GM23248 (cell line): ENCODE measurements around the gene STAP2. TPM values are rescaled to one million over a fixed set of nuclear protein-coding genes. Genes with fewer than 3 reads are reported as not detected.
A peak's percentile ranks its signal among the peaks of the same experiment; 100 is the strongest.

Source experiments
- DNase-seq: peaks from one replicate; pipeline ENCODE4 v3.0.0-alpha.2; 2015
- H2AFZ ChIP-seq: fragments of 200-600 bp; sonication (generic); 2 replicates; pipeline ENCODE4 v1.6.1; 2016; ENCODE audit warnings: antibody characterized with exemption
- H3F3A ChIP-seq: fragments of 200-600 bp; sonication (generic); 2 replicates; pipeline ENCODE4 v1.6.1; 2016; ENCODE audit warnings: mild to moderate bottlenecking, antibody characterized with exemption, mixed run types; ENCODE audit not compliant: insufficient read depth
- H3K27ac ChIP-seq: fragments of 200-600 bp; sonication (generic); 2 replicates; pipeline ENCODE4 v1.5.1; 2016; ENCODE audit warnings: mild to moderate bottlenecking
- H3K27me3 ChIP-seq: fragments of 200-600 bp; sonication (generic); replicated peaks from 2 replicates; pipeline ENCODE4 v1.6.1; 2016; ENCODE audit warnings: mild to moderate bottlenecking; ENCODE audit not compliant: insufficient read depth
- H3K36me3 ChIP-seq: fragments of 200-600 bp; sonication (generic); 2 replicates; pipeline ENCODE4 v1.6.1; 2016; ENCODE audit warnings: low read depth, mild to moderate bottlenecking
- H3K4me1 ChIP-seq: fragments of 200-600 bp; sonication (generic); 2 replicates; pipeline ENCODE4 v1.6.1; 2016; ENCODE audit warnings: mild to moderate bottlenecking; ENCODE audit not compliant: insufficient read depth
- H3K4me2 ChIP-seq: fragments of 200-600 bp; sonication (generic); one replicate; pipeline ENCODE4 v1.6.1; 2016; ENCODE audit warnings: mild to moderate bottlenecking; ENCODE audit not compliant: unreplicated experiment
- H3K4me3 ChIP-seq: fragments of 200-600 bp; sonication (generic); 2 replicates; pipeline ENCODE4 v1.5.1; 2016; ENCODE audit warnings: mild to moderate bottlenecking
- H3K79me2 ChIP-seq: fragments of 200-600 bp; sonication (generic); 2 replicates; pipeline ENCODE4 v1.6.1; 2016; ENCODE audit warnings: mild to moderate bottlenecking; ENCODE audit not compliant: insufficient read depth
- H3K9ac ChIP-seq: fragments of 200-600 bp; sonication (generic); 2 replicates; pipeline ENCODE4 v1.6.1; 2016; ENCODE audit warnings: mild to moderate bottlenecking
- H3K9me2 ChIP-seq: fragments of 200-600 bp; sonication (generic); 2 replicates; pipeline ENCODE4 v1.6.1; 2016; ENCODE audit warnings: mixed run types, mild to moderate bottlenecking, moderate library complexity; ENCODE audit not compliant: insufficient read depth
- H3K9me3 ChIP-seq: fragments of 200-600 bp; sonication (generic); one replicate; pipeline ENCODE4 v1.6.1; 2017; ENCODE audit warnings: low read depth
- H4K20me1 ChIP-seq: fragments of 200-600 bp; sonication (generic); 2 replicates; pipeline ENCODE4 v1.6.0; 2016; ENCODE audit not compliant: insufficient read depth
- EZH2 ChIP-seq: fragments of 200-600 bp; sonication (generic); IDR thresholded peaks from 2 replicates; pipeline ENCODE4 v1.6.1; 2018; ENCODE audit warnings: antibody characterized with exemption, mild to moderate bottlenecking; ENCODE audit not compliant: insufficient read depth, poor library complexity, severe bottlenecking
- EZH2phosphoT487 ChIP-seq: fragments of 200-600 bp; sonication (generic); IDR thresholded peaks from 2 replicates; pipeline ENCODE4 v1.6.1; 2018; ENCODE audit warnings: antibody characterized with exemption, moderate library complexity, mild to moderate bottlenecking, low read depth; ENCODE audit not compliant: insufficient read depth
- WGBS, 2 experiments: methylation state at CpG; one replicate each; pipeline ENCODE4 v1.1.6; 2015 to 2017; ENCODE audit warnings: low lambda C conversion rate in 2 of 2, low coverage in 1 of 2; ENCODE audit errors: missing lambda C conversion rate in 2 of 2; 5-methylcytosine and 5-hydroxymethylcytosine counted together
- in situ Hi-C: fragments of 300-500 bp; cut with MboI; formaldehyde crosslinking; loops from 2 replicates; pipeline ENCODE4 v1.15.0; 2020
- polyA plus RNA-seq: library from polyadenylated mRNA; unstranded; fragments of >200 nt; fragmentation: Nextera tagmentation; extraction: Ambion mirVana; gene quantifications from 2 replicates; pipeline ENCODE4 v1.2.1, GENCODE V29; 2016
- total RNA-seq: library from RNA; depleted of rRNA; stranded (reverse); fragments of >200 nt; shearing (Covaris generic); gene quantifications from 2 replicates; pipeline ENCODE4 v1.2.3, GENCODE V29; 2014

Gene STAP2
- total and polyA plus RNA-seq, 2 experiments from 2014 or later = 1.7 to 1.8 TPM

- H3K27me3 ChIP-seq = 0 out of 2 replicates have a peak, but pooled peaks cover 5% of the 10 kb centered on the region
- 1 to 2% methylated on average over 26 to 30 of the region's 30 CpGs for WGBS, 2 experiments
- in situ Hi-C loops = no loop called here
- H3K79me2 ChIP-seq = no peaks in the 10 kb centered on the region
- H3K9me3 ChIP-seq = no peaks in the 10 kb centered on the region
- no peaks in the 10 kb centered on the region for H3K9me2 ChIP-seq
- H3K4me2 ChIP-seq = no peak overlapping the region
- H3F3A ChIP-seq = no peaks in the 10 kb centered on the region
- TF ChIP-seq EZH2 (no peak), EZH2phosphoT487 (no peak)
- DNase-seq = peak; percentile 73
- no peaks in the 10 kb centered on the region for H3K4me1 ChIP-seq
- peak overlapping the region; percentile 76 for H2AFZ ChIP-seq
- peak overlapping the region; percentile 66 for H3K4me3 ChIP-seq
- no peak overlapping the region for H3K9ac ChIP-seq
- no peak overlapping the region for H3K27ac ChIP-seq
- no peaks in the 10 kb centered on the region for H4K20me1 ChIP-seq
- no peaks in the 10 kb centered on the region for H3K36me3 ChIP-seq
Measured at GRCh38 chr19:4327252-4327876, 11.3 kb downstream of the STAP2 start.

GRCh38 chr19:4326837-4327251 is 11.8 kb downstream of the STAP2 start:
- Histone ChIP-seq H3K4me3 (0 out of 2 replicates have a peak overlapping the region, but pooled peaks have one; percentile 22), H3K9ac (no peak overlapping the region), H3K79me2 (no peaks in the 10 kb centered on the region), H4K20me1 (no peaks in the 10 kb centered on the region), H2AFZ (peak overlapping the region; percentile 51), H3K9me3 (no peaks in the 10 kb centered on the region), H3K27me3 (0 out of 2 replicates have a peak, but pooled peaks cover 5% of the 10 kb centered on the region), H3K36me3 (no peaks in the 10 kb centered on the region), H3K4me2 (no peak overlapping the region), H3F3A (no peaks in the 10 kb centered on the region), H3K27ac (no peak overlapping the region), H3K9me2 (no peaks in the 10 kb centered on the region), H3K4me1 (no peaks in the 10 kb centered on the region)
- no peak for TF ChIP-seq EZH2
- TF ChIP-seq EZH2phosphoT487 = no peak
- 5 to 7% methylated on average over 32 to 33 of the region's 33 CpGs for WGBS, 2 experiments
- in situ Hi-C loops = no loop called here
- no peak for DNase-seq

GRCh38 chr19:4326215-4326836 is 12.3 kb downstream of the STAP2 start:
- no peaks in the 10 kb centered on the region for H3K79me2 ChIP-seq
- no peak overlapping the region for H3K27ac ChIP-seq
- H3K36me3 ChIP-seq = no peaks in the 10 kb centered on the region
- WGBS, 2 experiments = 49 to 59% methylated on average over 11 to 13 of the region's 13 CpGs
- H3K9me3 ChIP-seq = no peaks in the 10 kb centered on the region
- in situ Hi-C loops = no loop called here
- no peaks in the 10 kb centered on the region for H4K20me1 ChIP-seq
- no peak overlapping the region for H3K4me3 ChIP-seq
- no peaks in the 10 kb centered on the region for H3K9me2 ChIP-seq
- DNase-seq = no peak
- no peak overlapping the region for H3K4me2 ChIP-seq
- 0 out of 2 replicates have a peak, but pooled peaks cover 5% of the 10 kb centered on the region for H3K27me3 ChIP-seq
- H3F3A ChIP-seq = no peaks in the 10 kb centered on the region
- H3K4me1 ChIP-seq = no peaks in the 10 kb centered on the region
- no peak overlapping the region for H3K9ac ChIP-seq
- no peak for TF ChIP-seq EZH2phosphoT487
- TF ChIP-seq EZH2 = no peak
- no peak overlapping the region; the same call in 1 of the 2 replicates for H2AFZ ChIP-seq

GRCh38 chr19:4324228-4324627 is 14.4 kb downstream of the STAP2 start:
- TF ChIP-seq EZH2 = no peak
- no peak for TF ChIP-seq EZH2phosphoT487
- H3K9me2 ChIP-seq = no peaks in the 10 kb centered on the region

More at GRCh38 chr19:4324228-4324627, 14.4 kb downstream of the STAP2 start:
- Histone ChIP-seq H3K27me3 (0 out of 2 replicates have a peak, but pooled peaks cover 5% of the 10 kb centered on the region), H3K79me2 (no peaks in the 10 kb centered on the region), H3K9me3 (no peaks in the 10 kb centered on the region), H3K9ac (no peak overlapping the region), H3K4me3 (no peak overlapping the region), H3F3A (no peaks in the 10 kb centered on the region), H3K4me2 (no peak overlapping the region), H3K36me3 (no peaks in the 10 kb centered on the region), H2AFZ (no peak overlapping the region), H3K27ac (no peak overlapping the region), H3K4me1 (no peaks in the 10 kb centered on the region), H4K20me1 (no peaks in the 10 kb centered on the region)
- DNase-seq = no peak
- WGBS, 2 experiments = 77 to 83% methylated on average over 11 to 12 of the region's 12 CpGs
- in situ Hi-C loops = no loop called here
